GM12878 (cell line): ENCODE data around the gene ITIH5. TPM values are rescaled to one million over a fixed set of nuclear protein-coding genes. Genes with fewer than 3 reads are reported as not detected.

ENCODE experiments used
- ATAC-seq: fragments of 200-7000 bp; cut with Tn5 transposase; 3 replicates; pipeline ENCODE4 v1.9.1; 2020; ENCODE audit warnings: mild to moderate bottlenecking, moderate library complexity
- BruUV-seq: library from RNA; stranded (reverse); fragments of 400-500 nt; replicated peaks from 2 replicates; lab custom pipeline; 2021; lab: Mats Ljungman, UMichigan
- CTCF ChIA-PET: fragments of 300-600 bp; sonication (Branson Sonifier 250); formaldehyde crosslinking; extraction: SDS; loops from one replicate; lab custom pipeline; 2021; ENCODE audit warnings: inconsistent platforms; lab: Yijun Ruan, JAX
- POLR2A ChIA-PET: fragments of 350-600 bp; formaldehyde crosslinking; extraction: SDS; loops from one replicate; lab custom pipeline; 2021; ENCODE audit warnings: inconsistent platforms; lab: Charles Lee
- RAD21 ChIA-PET: fragments of 300-600 bp; sonication (Branson Sonifier 250); formaldehyde crosslinking; loops from one replicate; lab custom pipeline; 2023; ENCODE audit warnings: antibody characterized with exemption; ENCODE audit not compliant: unreplicated experiment; lab: Charles Lee
- SMC1A ChIA-PET: fragments of 300-600 bp; sonication (Branson Sonifier 250); formaldehyde crosslinking; loops from one replicate; lab custom pipeline; 2023; ENCODE audit not compliant: unreplicated experiment, uncharacterized antibody; lab: Charles Lee
- DNase-seq: peaks from one replicate; pipeline ENCODE4 v3.0.0-alpha.2; 2011; ENCODE audit warnings: low read depth, low spot score
- FAIRE-seq: peaks from 3 replicates; lab custom pipeline; 2011; peaks lifted over from hg19 to GRCh38; lab: Jason Lieb, UNC
- H2AFZ ChIP-seq: 2 replicates; pipeline ENCODE4 v1.6.0; 2011; ENCODE audit warnings: low read depth, low read length, control low read depth; ENCODE audit not compliant: control insufficient read depth
- H3K27ac ChIP-seq: 2 replicates; pipeline ENCODE4 v1.5.1; 2011; ENCODE audit warnings: control low read depth; ENCODE audit not compliant: control insufficient read depth, insufficient read depth
- H3K27me3 ChIP-seq, 2 experiments: replicated peaks in 1 of 2; 2 replicates each; pipeline versions ENCODE4 v1.6.0 to v1.6.1; 2011; ENCODE audit warnings: low read length in 1 of 2; ENCODE audit not compliant: control insufficient read depth in 2 of 2, insufficient read depth in 2 of 2
- H3K36me3 ChIP-seq, 2 experiments: 2 replicates each; pipeline ENCODE4 v1.5.1; 2011; ENCODE audit warnings: low read length in 1 of 2; ENCODE audit not compliant: control insufficient read depth in 2 of 2, insufficient read depth in 2 of 2
- H3K4me1 ChIP-seq: 2 replicates; pipeline ENCODE4 v1.6.1; 2011; ENCODE audit warnings: mild to moderate bottlenecking, low read length, moderate library complexity, mixed read lengths; ENCODE audit not compliant: control insufficient read depth, insufficient read depth
- H3K4me2 ChIP-seq: 2 replicates; pipeline ENCODE4 v1.6.0; 2011; ENCODE audit warnings: control low read depth; ENCODE audit not compliant: control insufficient read depth, insufficient read depth
- H3K4me3 ChIP-seq: fragments of 200-600 bp; sonication (generic); 2 replicates; pipeline ENCODE4 v1.5.1; 2016
- H3K79me2 ChIP-seq: 2 replicates; pipeline ENCODE4 v1.6.0; 2011; ENCODE audit warnings: low read length; ENCODE audit not compliant: control insufficient read depth, insufficient read depth
- H3K9ac ChIP-seq: 2 replicates; pipeline ENCODE4 v1.8.0; 2011; ENCODE audit warnings: low read length, control low read depth, mixed read lengths; ENCODE audit not compliant: control insufficient read depth, insufficient read depth
- H3K9me3 ChIP-seq: replicated peaks from 3 replicates; pipeline ENCODE4 v1.5.1; 2011; ENCODE audit warnings: mild to moderate bottlenecking, low read length; ENCODE audit not compliant: control insufficient read depth, insufficient read depth
- H4K20me1 ChIP-seq: 2 replicates; pipeline ENCODE4 v1.6.0; 2011; ENCODE audit not compliant: control insufficient read depth, insufficient read depth
- ATF7 ChIP-seq: fragments of 450-650 bp; IDR thresholded peaks from 2 replicates; pipeline ENCODE4 v1.6.1; 2016; ENCODE audit warnings: low read depth, mild to moderate bottlenecking
- BACH1 ChIP-seq: fragments of 450-650 bp; IDR thresholded peaks from 2 replicates; pipeline ENCODE4 v1.6.1; 2017; ENCODE audit warnings: mild to moderate bottlenecking, borderline replicate concordance
- ESRRA ChIP-seq: IDR thresholded peaks from 2 replicates; pipeline ENCODE4 v1.6.1; 2012; ENCODE audit warnings: mild to moderate bottlenecking, low read length, improper control_type of control experiment
- GATAD2B ChIP-seq: fragments of 450-650 bp; conservative IDR thresholded peaks from 2 replicates; pipeline ENCODE4 v1.6.1; 2017; ENCODE audit warnings: low read depth, mild to moderate bottlenecking, moderate library complexity
- HCFC1 ChIP-seq: fragments of 150-350 bp; IDR thresholded peaks from 2 replicates; pipeline ENCODE4 v1.6.1; 2014; ENCODE audit warnings: low read length
- HDAC6 ChIP-seq: fragments of 200-600 bp; sonication (generic); IDR thresholded peaks from one replicate; pipeline ENCODE4 v1.8.0; 2017; ENCODE audit warnings: antibody characterized with exemption; ENCODE audit not compliant: unreplicated experiment
- KLF5 ChIP-seq: fragments of 450-650 bp; IDR thresholded peaks from 2 replicates; pipeline ENCODE4 v1.6.1; 2014; ENCODE audit warnings: mild to moderate bottlenecking; ENCODE audit not compliant: partially characterized antibody
- MTA3 ChIP-seq: IDR thresholded peaks from 2 replicates; pipeline ENCODE4 v1.6.1; 2012; ENCODE audit warnings: low read length, inconsistent platforms, borderline replicate concordance
- NR2C2 ChIP-seq: IDR thresholded peaks from 2 replicates; pipeline ENCODE4 v1.6.1; 2011; ENCODE audit warnings: borderline replicate concordance, low read depth; ENCODE audit not compliant: control insufficient read depth, insufficient read length
- NRF1 ChIP-seq: conservative IDR thresholded peaks from 2 replicates; pipeline ENCODE4 v1.6.1; 2011; ENCODE audit warnings: mild to moderate bottlenecking, low read depth, low read length, improper control_type of control experiment
- POU2F2 ChIP-seq: IDR thresholded peaks from 3 replicates; pipeline ENCODE4 v1.6.1; 2011; ENCODE audit warnings: low read depth, mild to moderate bottlenecking, low read length, borderline replicate concordance
- SMARCA5 ChIP-seq: fragments of 450-650 bp; IDR thresholded peaks from 2 replicates; pipeline ENCODE4 v1.6.1; 2017; ENCODE audit warnings: mild to moderate bottlenecking
- SMC3 ChIP-seq: IDR thresholded peaks from 2 replicates; pipeline ENCODE4 v1.6.1; 2011; ENCODE audit warnings: low read length, improper control_type of control experiment, borderline replicate concordance
- SUPT20H ChIP-seq: IDR thresholded peaks from 2 replicates; pipeline ENCODE4 v1.6.1; 2011; ENCODE audit warnings: low read depth, mild to moderate bottlenecking, low read length, moderate library complexity, borderline replicate concordance; ENCODE audit not compliant: control insufficient read depth
- WGBS: methylation state at CpG from one replicate; pipeline ENCODE4 v1.1.6; 2016; ENCODE audit warnings: low lambda C conversion rate; ENCODE audit not compliant: insufficient replicate concordance, insufficient coverage; ENCODE audit errors: missing lambda C conversion rate; 5-methylcytosine and 5-hydroxymethylcytosine counted together
- in situ Hi-C: fragments of 300-500 bp; cut with MboI; formaldehyde crosslinking; loops from 9 replicates; pipeline ENCODE4 v1.14.3; 2018; ENCODE audit warnings: mixed read lengths
- intact Hi-C: fragments of 100-400 bp; cut with micrococcal nuclease; formaldehyde crosslinking; loops from one replicate; pipeline ENCODE4 v1.14.2; 2022; ENCODE audit not compliant: unreplicated experiment
- polyA plus RNA-seq, 11 experiments: library from polyadenylated mRNA; depleted of rRNA in 4 of 11; unstranded in 6 of 11; stranded (reverse) in 5 of 11; fragments of >200 nt; fragmentation: Nextera tagmentation in 4 of 11; fragmentation: Illumina TruSeq in 1 of 11; extraction: Ambion mirVana in 4 of 11; extraction: Trizol in 1 of 11; gene quantifications; 1 replicate in 1 of 11; 2 replicates in 10 of 11; pipeline versions ENCODE4 v1.2.1 to v1.2.3, GENCODE V29; 2011 to 2016; ENCODE audit warnings: inconsistent platforms in 2 of 11, missing spikeins in 2 of 11, low read depth in 1 of 11
- total RNA-seq, 4 experiments: library from RNA; depleted of rRNA in 3 of 4; stranded (reverse); fragments of >200 nt in 3 of 4; fragmentation: Illumina TruSeq in 1 of 4; extraction: Trizol in 1 of 4; gene quantifications; 2 replicates each; pipeline versions ENCODE4 v1.2.1 to v1.2.3, GENCODE V29; 2013 to 2021
- TF ChIP-seq, protein P1 (sequence below): IDR thresholded peaks from 2 replicates; pipeline ENCODE4 v1.6.1; 2012; ENCODE audit warnings: mild to moderate bottlenecking, low read depth, low read length
- TF ChIP-seq, protein P2 (sequence below): IDR thresholded peaks from 2 replicates; pipeline ENCODE4 v1.6.1; 2011; ENCODE audit warnings: mild to moderate bottlenecking, low read depth, low read length, moderate library complexity; ENCODE audit not compliant: insufficient replicate concordance
- TF ChIP-seq, protein P3 (sequence below): fragments of 450-650 bp; IDR thresholded peaks from 2 replicates; pipeline ENCODE4 v1.6.1; 2017; ENCODE audit warnings: borderline replicate concordance
- TF ChIP-seq, protein P4 (sequence below): IDR thresholded peaks from 2 replicates; pipeline ENCODE4 v1.6.1; 2011; ENCODE audit warnings: borderline replicate concordance, low read depth, mild to moderate bottlenecking, moderate library complexity, low read length; ENCODE audit not compliant: insufficient read depth, poor library complexity, severe bottlenecking

ITIH5 gene
- total and polyA plus RNA-seq, 10 of the 15 experiments (the other 5 are each of a cell fraction or from before 2014, with no cell fraction given) = 0.14 to 0.43 (median 0.21) TPM; not detected in 7

DNA sequence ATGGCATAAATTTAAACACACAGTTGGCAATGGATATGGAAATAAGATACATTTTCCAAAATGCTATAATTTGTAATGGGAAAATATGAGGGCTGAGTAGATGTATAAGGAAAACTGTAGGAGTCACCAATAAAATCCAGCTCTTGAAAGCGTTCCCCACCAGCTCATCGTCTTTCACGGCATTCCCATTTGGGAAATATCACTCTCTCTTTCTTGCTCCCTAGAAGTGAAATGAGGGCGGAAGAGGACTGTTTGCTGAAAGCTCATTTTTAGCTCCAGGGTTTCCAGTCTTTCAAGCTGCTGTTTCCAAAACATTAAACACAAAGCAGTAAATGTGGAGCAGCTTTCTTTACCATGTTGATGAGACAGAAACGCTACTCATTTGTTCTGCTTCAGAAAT, 151.3 kb downstream of the ITIH5 start:
- H3K27me3 ChIP-seq = no peaks in the 10 kb centered on the region
- no peak overlapping the region for H2AFZ ChIP-seq
- peaks cover 8% of the 10 kb centered on the region for H3K4me1 ChIP-seq
- DNase-seq (no peak), FAIRE-seq (no peak), ATAC-seq (no peak)
- ChIA-PET RAD21 (no interaction called here), CTCF (interaction anchor here (1.2 to 2.9 kb wide), 3 partner anchors 10 to 22 kb away, joined by 3 to 18 read pairs (median 5); no protein-coding TSS in a partner anchor), SMC1A (interaction anchor here (0.8 to 1.8 kb wide), 4 partner anchors 9 to 29 kb away, joined by 3 to 7 read pairs (median 5); no protein-coding TSS in a partner anchor), POLR2A (interaction anchor here (0.5 kb wide), 1 partner anchor 34 kb away, joined by 6 read pairs; no protein-coding TSS in a partner anchor)
- no peaks in the 10 kb centered on the region for H3K36me3 ChIP-seq
- no peak overlapping the region for H3K4me3 ChIP-seq
- H3K27ac ChIP-seq = no peak overlapping the region
- no peaks in the 10 kb centered on the region for H3K79me2 ChIP-seq
- BruUV-seq = no TSS peak
- in situ Hi-C loops (no loop called here), intact Hi-C loops (no loop called here)
- no peaks in the 10 kb centered on the region; the same call in 2 of the 3 replicates for H3K9me3 ChIP-seq
- H3K4me2 ChIP-seq = no peak overlapping the region
- 77% methylated on average over 5 of the region's 5 CpGs for WGBS
- no peaks in the 10 kb centered on the region for H4K20me1 ChIP-seq
- TF ChIP-seq MTA3 = no peak
- TF ChIP-seq SMC3 = no peak
- TF ChIP-seq, protein P1, sequence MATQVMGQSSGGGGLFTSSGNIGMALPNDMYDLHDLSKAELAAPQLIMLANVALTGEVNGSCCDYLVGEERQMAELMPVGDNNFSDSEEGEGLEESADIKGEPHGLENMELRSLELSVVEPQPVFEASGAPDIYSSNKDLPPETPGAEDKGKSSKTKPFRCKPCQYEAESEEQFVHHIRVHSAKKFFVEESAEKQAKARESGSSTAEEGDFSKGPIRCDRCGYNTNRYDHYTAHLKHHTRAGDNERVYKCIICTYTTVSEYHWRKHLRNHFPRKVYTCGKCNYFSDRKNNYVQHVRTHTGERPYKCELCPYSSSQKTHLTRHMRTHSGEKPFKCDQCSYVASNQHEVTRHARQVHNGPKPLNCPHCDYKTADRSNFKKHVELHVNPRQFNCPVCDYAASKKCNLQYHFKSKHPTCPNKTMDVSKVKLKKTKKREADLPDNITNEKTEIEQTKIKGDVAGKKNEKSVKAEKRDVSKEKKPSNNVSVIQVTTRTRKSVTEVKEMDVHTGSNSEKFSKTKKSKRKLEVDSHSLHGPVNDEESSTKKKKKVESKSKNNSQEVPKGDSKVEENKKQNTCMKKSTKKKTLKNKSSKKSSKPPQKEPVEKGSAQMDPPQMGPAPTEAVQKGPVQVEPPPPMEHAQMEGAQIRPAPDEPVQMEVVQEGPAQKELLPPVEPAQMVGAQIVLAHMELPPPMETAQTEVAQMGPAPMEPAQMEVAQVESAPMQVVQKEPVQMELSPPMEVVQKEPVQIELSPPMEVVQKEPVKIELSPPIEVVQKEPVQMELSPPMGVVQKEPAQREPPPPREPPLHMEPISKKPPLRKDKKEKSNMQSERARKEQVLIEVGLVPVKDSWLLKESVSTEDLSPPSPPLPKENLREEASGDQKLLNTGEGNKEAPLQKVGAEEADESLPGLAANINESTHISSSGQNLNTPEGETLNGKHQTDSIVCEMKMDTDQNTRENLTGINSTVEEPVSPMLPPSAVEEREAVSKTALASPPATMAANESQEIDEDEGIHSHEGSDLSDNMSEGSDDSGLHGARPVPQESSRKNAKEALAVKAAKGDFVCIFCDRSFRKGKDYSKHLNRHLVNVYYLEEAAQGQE = no peak
- TF ChIP-seq, protein P2, sequence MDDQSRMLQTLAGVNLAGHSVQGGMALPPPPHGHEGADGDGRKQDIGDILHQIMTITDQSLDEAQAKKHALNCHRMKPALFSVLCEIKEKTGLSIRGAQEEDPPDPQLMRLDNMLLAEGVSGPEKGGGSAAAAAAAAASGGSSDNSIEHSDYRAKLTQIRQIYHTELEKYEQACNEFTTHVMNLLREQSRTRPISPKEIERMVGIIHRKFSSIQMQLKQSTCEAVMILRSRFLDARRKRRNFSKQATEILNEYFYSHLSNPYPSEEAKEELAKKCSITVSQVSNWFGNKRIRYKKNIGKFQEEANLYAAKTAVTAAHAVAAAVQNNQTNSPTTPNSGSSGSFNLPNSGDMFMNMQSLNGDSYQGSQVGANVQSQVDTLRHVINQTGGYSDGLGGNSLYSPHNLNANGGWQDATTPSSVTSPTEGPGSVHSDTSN = no peak
- no peak for TF ChIP-seq ESRRA
- TF ChIP-seq, protein P3, sequence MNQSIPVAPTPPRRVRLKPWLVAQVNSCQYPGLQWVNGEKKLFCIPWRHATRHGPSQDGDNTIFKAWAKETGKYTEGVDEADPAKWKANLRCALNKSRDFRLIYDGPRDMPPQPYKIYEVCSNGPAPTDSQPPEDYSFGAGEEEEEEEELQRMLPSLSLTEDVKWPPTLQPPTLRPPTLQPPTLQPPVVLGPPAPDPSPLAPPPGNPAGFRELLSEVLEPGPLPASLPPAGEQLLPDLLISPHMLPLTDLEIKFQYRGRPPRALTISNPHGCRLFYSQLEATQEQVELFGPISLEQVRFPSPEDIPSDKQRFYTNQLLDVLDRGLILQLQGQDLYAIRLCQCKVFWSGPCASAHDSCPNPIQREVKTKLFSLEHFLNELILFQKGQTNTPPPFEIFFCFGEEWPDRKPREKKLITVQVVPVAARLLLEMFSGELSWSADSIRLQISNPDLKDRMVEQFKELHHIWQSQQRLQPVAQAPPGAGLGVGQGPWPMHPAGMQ = no peak
- no peak for TF ChIP-seq GATAD2B
- no peak for TF ChIP-seq NR2C2
- no peak for TF ChIP-seq HDAC6
- TF ChIP-seq SMARCA5 = no peak
- TF ChIP-seq, protein P4, sequence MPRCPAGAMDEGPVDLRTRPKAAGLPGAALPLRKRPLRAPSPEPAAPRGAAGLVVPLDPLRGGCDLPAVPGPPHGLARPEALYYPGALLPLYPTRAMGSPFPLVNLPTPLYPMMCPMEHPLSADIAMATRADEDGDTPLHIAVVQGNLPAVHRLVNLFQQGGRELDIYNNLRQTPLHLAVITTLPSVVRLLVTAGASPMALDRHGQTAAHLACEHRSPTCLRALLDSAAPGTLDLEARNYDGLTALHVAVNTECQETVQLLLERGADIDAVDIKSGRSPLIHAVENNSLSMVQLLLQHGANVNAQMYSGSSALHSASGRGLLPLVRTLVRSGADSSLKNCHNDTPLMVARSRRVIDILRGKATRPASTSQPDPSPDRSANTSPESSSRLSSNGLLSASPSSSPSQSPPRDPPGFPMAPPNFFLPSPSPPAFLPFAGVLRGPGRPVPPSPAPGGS = no peak
- TF ChIP-seq HCFC1 = no peak
- no peak for TF ChIP-seq SUPT20H
- TF ChIP-seq BACH1 = no peak
- TF ChIP-seq POU2F2 = no peak
- TF ChIP-seq ATF7 = no peak
- TF ChIP-seq KLF5 = no peak
- TF ChIP-seq NRF1 = no peak
- H3K9ac ChIP-seq = no peak overlapping the region
